ENCODE measurements around the gene KIAA1328. TPM values are rescaled to one million over a fixed set of nuclear protein-coding genes. Genes with fewer than 3 reads are reported as not detected.

The KIAA1328 gene
- total and polyA plus RNA-seq, 9 of the 15 experiments (the other 6 are each of a cell fraction or from before 2014, with no cell fraction given), result 4.0 to 8.6 (median 7.4) TPM

GRCh38 chr18:36826556-36826955, 2.4 kb upstream of the KIAA1328 start (continued):
- TF ChIP-seq USF2 (CRISPR knock-in tag; IDR thresholded peaks at IDR 0.05) (no peak), CTCFL (IDR thresholded peaks at IDR 0.05; ENCODE audit: borderline replicate concordance, insufficient read depth, low read depth, low read length, poor library complexity, severe bottlenecking) (no peak), SMARCC2 (IDR thresholded peaks at IDR 0.05; ENCODE audit: low read depth) (no peak), SNAPC5 (CRISPR knock-in tag; IDR thresholded peaks at IDR 0.05) (no peak), DDX20 (tag; IDR thresholded peaks at IDR 0.05; ENCODE audit: low read depth) (no peak), EP400 (IDR thresholded peaks at IDR 0.05) (no peak)

- in situ Hi-C loops (cut with MboI), result no loop called here
- no peak for FAIRE-seq
- TF ChIP-seq JUND (IDR thresholded peaks at IDR 0.05; ENCODE audit: borderline replicate concordance, low read depth, low read length) (0 out of 2 replicates have a peak, but pooled peaks have one; percentile 8), JUND (tag; IDR thresholded peaks at IDR 0.05; ENCODE audit: borderline replicate concordance, low read depth, low read length) (no peak), HMGXB4 (CRISPR knock-in tag; IDR thresholded peaks at IDR 0.05) (0 out of 2 replicates have a peak, but pooled peaks have one; percentile 24), MCM7 (IDR thresholded peaks at IDR 0.05) (no peak), PURB (CRISPR knock-in tag; IDR thresholded peaks at IDR 0.05; ENCODE audit: low read depth) (no peak), ZNF76 (CRISPR knock-in tag; IDR thresholded peaks at IDR 0.05; ENCODE audit: borderline replicate concordance) (no peak), ZSCAN32 (CRISPR knock-in tag; IDR thresholded peaks at IDR 0.05) (no peak)
Measured at GRCh38 chr18:36828157-36828629, 734 bp upstream of the KIAA1328 start.

More at GRCh38 chr18:36828157-36828629, 734 bp upstream of the KIAA1328 start:
- Histone ChIP-seq H3K79me2 (ENCODE audit: control insufficient read depth, insufficient read depth, low read length) (peaks cover 74% of the 10 kb centered on the region), H3K9ac (ENCODE audit: insufficient read depth in 1 of 2, low read depth in 2 of 2, low read length in 2 of 2) (peak overlapping the region; percentile 89 to 97), H3K9me3 (replicated peaks; ENCODE audit: control insufficient read depth, insufficient read depth, low read depth, low read length) (no peaks in the 10 kb centered on the region), H3K4me1 (replicated peaks in 1 of 2; ENCODE audit: control insufficient read depth in 2 of 2, insufficient read depth in 2 of 2, low read length in 2 of 2) (peaks cover 3 to 24% of the 10 kb centered on the region in 2 experiments; a peak in 3 of 5 replicates), H3K4me3 (peak overlapping the region; percentile 95), H3K36me3 (ENCODE audit: control insufficient read depth, insufficient read depth, low read length) (peaks cover 25% of the 10 kb centered on the region), H3K27me3 (ENCODE audit: control insufficient read depth in 2 of 2, insufficient read depth in 2 of 2, low read length in 2 of 2) (no peaks in the 10 kb centered on the region; a peak in 1 of 5 replicates), H4K20me1 (replicated peaks; ENCODE audit: control insufficient read depth, insufficient read depth, low read length) (no peaks in the 10 kb centered on the region), H3K4me2 (ENCODE audit: insufficient read depth, low read length) (peak overlapping the region; percentile 99), H3K27ac (ENCODE audit: extremely low read depth, low read depth, low read length) (peak overlapping the region; percentile 87), H3K9me1 (ENCODE audit: control insufficient read depth, insufficient read depth, low read length) (no peaks in the 10 kb centered on the region), H2AFZ (ENCODE audit: low read depth, low read length) (peak overlapping the region; percentile 99)
- DNase-seq (ENCODE audit: extremely low read depth in 1 of 4, low spot score in 3 of 4) (peak in 1 of 4 experiments; percentile 62), ATAC-seq (peak; percentile 56)
- TSS peak; percentile 63 for BruUV-seq (replicated peaks)
- CTCF ChIA-PET (ENCODE audit: low intra/inter-chr PET ratio), result interaction anchor here (0.7 to 1.2 kb wide), 2 partner anchors 36 to 70 kb away, joined by 3 to 4 read pairs; no protein-coding TSS in a partner anchor
- POLR2A ChIA-PET, result interaction anchor here (0.7 to 2.5 kb wide), 8 partner anchors 9 to 847 kb away, joined by 3 to 19 read pairs (median 5); no protein-coding TSS in a partner anchor
- under 1% methylated on average over 18 of the region's 18 CpGs for WGBS (ENCODE audit: insufficient coverage, low coverage, missing lambda C conversion rate)
- intact Hi-C loops (cut with micrococcal nuclease), result no loop called here

All from K562 (cell line).